Activated T-cell treated with anti-CD3 and anti-CD28 coated beads, Interleukin-2, amount 50 U/mL, for 72 hours (primary cell): ENCODE measurements around the gene CHRNA5. TPM values are rescaled to one million over a fixed set of nuclear protein-coding genes. Genes with fewer than 3 reads are reported as not detected.
"Not testable (repeated sequence)": the region's sequence is repeated elsewhere in the genome, so short reads cannot be mapped to it uniquely, and the experiment has no call there.

Experiments
- ATAC-seq, 2 donors: fragments of 150-1000 bp; cut with Tn5 transposase; replicated peaks in 1 of 2; 2 replicates each; pipeline ENCODE4 v1.10.0; 2021; ENCODE audit warnings: moderate library complexity in 2 of 2, mild to moderate bottlenecking in 1 of 2
- DNase-seq, 2 donors: peaks; one replicate each; pipeline ENCODE4 v3.0.0; 2021 to 2022; ENCODE audit warnings: mixed read lengths in 1 of 2
- H3K27ac Mint-ChIP-seq: one replicate; pipeline ENCODE4 v1.8.0; 2022; ENCODE audit warnings: mild to moderate bottlenecking, moderate library complexity, mixed read lengths
- H3K27me3 Mint-ChIP-seq: one replicate; pipeline ENCODE4 v1.8.0; 2022; ENCODE audit warnings: low read depth, mixed read lengths
- H3K36me3 Mint-ChIP-seq, 2 donors: one replicate each; pipeline ENCODE4 v1.8.0; 2022; ENCODE audit warnings: mixed read lengths in 2 of 2, mild to moderate bottlenecking in 1 of 2; ENCODE audit not compliant: insufficient read depth in 2 of 2
- H3K4me1 Mint-ChIP-seq: one replicate; pipeline ENCODE4 v1.8.0; 2022; ENCODE audit warnings: low read depth, mixed read lengths
- H3K4me3 Mint-ChIP-seq, 2 donors: one replicate each; pipeline ENCODE4 v1.8.0; 2022; ENCODE audit warnings: mild to moderate bottlenecking in 2 of 2, mixed read lengths in 2 of 2, moderate library complexity in 2 of 2
- H3K9me3 Mint-ChIP-seq, 2 donors: one replicate each; pipeline ENCODE4 v1.8.0; 2022; ENCODE audit warnings: mixed read lengths in 2 of 2
- total RNA-seq, 2 donors: library from RNA; stranded (reverse); gene quantifications; one replicate each; pipeline ENCODE4 v1.2.3, GENCODE V29; 2022

Gene CHRNA5
- total RNA-seq, 2 donors from 2014 or later, result 2.6 to 3.1 TPM

GRCh38 chr15:78574944-78575343 lies 9.6 kb downstream of the CHRNA5 start:
- Mint-ChIP-seq H3K9me3 (no peaks in the 10 kb centered on the region), H3K36me3 (no peaks in the 10 kb centered on the region), H3K27ac (no peak overlapping the region), H3K4me1 (no peaks in the 10 kb centered on the region), H3K27me3 (no peaks in the 10 kb centered on the region), H3K4me3 (no peak overlapping the region)
- DNase-seq (no peak), ATAC-seq (no peak)

- Mint-ChIP-seq H3K4me3 (no peak overlapping the region), H3K4me1 (no peaks in the 10 kb centered on the region), H3K9me3 (no peaks in the 10 kb centered on the region), H3K27me3 (no peaks in the 10 kb centered on the region), H3K36me3 (no peaks in the 10 kb centered on the region), H3K27ac (no peak overlapping the region)
- DNase-seq, result no peak
- no peak for ATAC-seq
Observed at GRCh38 chr15:78597583-78597982, 32.3 kb downstream of the CHRNA5 start.

GRCh38 chr15:78598348-78598747 lies 33.0 kb downstream of the CHRNA5 start:
- Mint-ChIP-seq H3K4me1 (no peaks in the 10 kb centered on the region), H3K36me3 (no peaks in the 10 kb centered on the region), H3K27ac (no peak overlapping the region), H3K4me3 (no peak overlapping the region), H3K27me3 (no peaks in the 10 kb centered on the region), H3K9me3 (no peaks in the 10 kb centered on the region)
- ATAC-seq (no peak), DNase-seq (no peak)

- ATAC-seq (no peak), DNase-seq (no peak)
- Mint-ChIP-seq H3K36me3 (no peaks in the 10 kb centered on the region), H3K27me3 (no peaks in the 10 kb centered on the region), H3K27ac (no peak overlapping the region), H3K4me3 (no peak overlapping the region), H3K9me3 (no peaks in the 10 kb centered on the region), H3K4me1 (no peaks in the 10 kb centered on the region)
Observed at GRCh38 chr15:78599189-78599588, 33.9 kb downstream of the CHRNA5 start.

- no peak for ATAC-seq
- H3K9me3 Mint-ChIP-seq, result no peaks in the 10 kb centered on the region
- no peak overlapping the region for H3K27ac Mint-ChIP-seq
- H3K4me1 Mint-ChIP-seq, result no peaks in the 10 kb centered on the region
- no peaks in the 10 kb centered on the region for H3K36me3 Mint-ChIP-seq
- H3K4me3 Mint-ChIP-seq, result no peak overlapping the region
- no peaks in the 10 kb centered on the region for H3K27me3 Mint-ChIP-seq
- DNase-seq, result no peak
Observed at GRCh38 chr15:78603467-78603866, 38.1 kb downstream of the CHRNA5 start.

- no peak overlapping the region for H3K27ac Mint-ChIP-seq
- DNase-seq, result no peak
- ATAC-seq, result no peak
- H3K4me1 Mint-ChIP-seq, result no peaks in the 10 kb centered on the region
- H3K9me3 Mint-ChIP-seq, result peaks cover 0 to 3% of the 10 kb centered on the region in 2 donors
- no peaks in the 10 kb centered on the region for H3K36me3 Mint-ChIP-seq
- no peaks in the 10 kb centered on the region for H3K27me3 Mint-ChIP-seq
- no peak overlapping the region for H3K4me3 Mint-ChIP-seq
Observed at GRCh38 chr15:78604420-78604819, 39.1 kb downstream of the CHRNA5 start.

- Mint-ChIP-seq H3K4me1 (no peaks in the 10 kb centered on the region), H3K9me3 (peaks cover 0 to 5% of the 10 kb centered on the region in 2 donors), H3K36me3 (no peaks in the 10 kb centered on the region), H3K27ac (no peak overlapping the region), H3K27me3 (no peaks in the 10 kb centered on the region), H3K4me3 (no peak overlapping the region)
- DNase-seq (no peak), ATAC-seq (no peak)
Observed at GRCh38 chr15:78605201-78605600, 39.9 kb downstream of the CHRNA5 start.

GRCh38 chr15:78605680-78606079 lies 40.4 kb downstream of the CHRNA5 start:
- Mint-ChIP-seq H3K4me1 (no peaks in the 10 kb centered on the region), H3K4me3 (no peak overlapping the region), H3K9me3 (peaks cover 0 to 5% of the 10 kb centered on the region in 2 donors), H3K36me3 (no peaks in the 10 kb centered on the region), H3K27ac (no peak overlapping the region), H3K27me3 (no peaks in the 10 kb centered on the region)
- DNase-seq (no peak), ATAC-seq (no peak)

- not testable (repeated sequence) for H3K4me3 Mint-ChIP-seq, H3K9me3 Mint-ChIP-seq, H3K27ac Mint-ChIP-seq, H3K36me3 Mint-ChIP-seq, H3K27me3 Mint-ChIP-seq, H3K4me1 Mint-ChIP-seq, DNase-seq, ATAC-seq
Observed at GRCh38 chr15:78609551-78609950, 44.2 kb downstream of the CHRNA5 start.

GRCh38 chr15:78614021-78614420 lies 48.7 kb downstream of the CHRNA5 start:
- no peak for ATAC-seq
- peaks cover 0 to 2% of the 10 kb centered on the region in 2 donors for H3K9me3 Mint-ChIP-seq
- peaks cover 8% of the 10 kb centered on the region for H3K27me3 Mint-ChIP-seq
- no peak for DNase-seq
- H3K4me1 Mint-ChIP-seq, result no peaks in the 10 kb centered on the region
- no peaks in the 10 kb centered on the region for H3K36me3 Mint-ChIP-seq
- H3K27ac Mint-ChIP-seq, result no peak overlapping the region
- no peak overlapping the region for H3K4me3 Mint-ChIP-seq

- Mint-ChIP-seq H3K27me3 (peaks cover 19% of the 10 kb centered on the region), H3K27ac (no peak overlapping the region), H3K4me1 (no peaks in the 10 kb centered on the region), H3K36me3 (no peaks in the 10 kb centered on the region), H3K9me3 (no peaks in the 10 kb centered on the region), H3K4me3 (no peak overlapping the region)
- DNase-seq (no peak), ATAC-seq (no peak)
Observed at GRCh38 chr15:78615151-78615589, 49.9 kb downstream of the CHRNA5 start.

- no peak for ATAC-seq
- Mint-ChIP-seq H3K27me3 (peaks cover 24% of the 10 kb centered on the region), H3K36me3 (no peaks in the 10 kb centered on the region), H3K9me3 (no peaks in the 10 kb centered on the region), H3K27ac (no peak overlapping the region), H3K4me3 (no peak overlapping the region), H3K4me1 (peaks cover 5% of the 10 kb centered on the region)
- no peak for DNase-seq
Observed at GRCh38 chr15:78616506-78616905, 51.2 kb downstream of the CHRNA5 start.

- H3K27me3 Mint-ChIP-seq, result peaks cover 30% of the 10 kb centered on the region
- H3K36me3 Mint-ChIP-seq, result no peaks in the 10 kb centered on the region
- ATAC-seq (no peak), DNase-seq (no peak)
- H3K27ac Mint-ChIP-seq, result no peak overlapping the region
- peaks cover 5% of the 10 kb centered on the region for H3K4me1 Mint-ChIP-seq
- H3K4me3 Mint-ChIP-seq, result no peak overlapping the region
- no peaks in the 10 kb centered on the region for H3K9me3 Mint-ChIP-seq
Observed at GRCh38 chr15:78617076-78617475, 51.8 kb downstream of the CHRNA5 start.

GRCh38 chr15:78617516-78617915 lies 52.2 kb downstream of the CHRNA5 start:
- DNase-seq (no peak), ATAC-seq (no peak)

More at GRCh38 chr15:78617516-78617915, 52.2 kb downstream of the CHRNA5 start:
- Mint-ChIP-seq H3K4me1 (peaks cover 5% of the 10 kb centered on the region), H3K36me3 (no peaks in the 10 kb centered on the region), H3K4me3 (no peak overlapping the region), H3K27me3 (peaks cover 34% of the 10 kb centered on the region), H3K27ac (no peak overlapping the region), H3K9me3 (no peaks in the 10 kb centered on the region)
